ENCODE measurements around the gene RSF1.
"Not testable (repeated sequence)": the region's sequence is repeated elsewhere in the genome, so short reads cannot be mapped to it uniquely, and the experiment has no call there.

RSF1 gene

GRCh38 chr11:77854838-77855237 lies 34.3 kb upstream of the RSF1 start:
- in situ Hi-C loops (cut with HindIII; ENCODE audit: low pct_ligation_motif_present, low sequenced_read_pairs) = no loop called here
- H3K36me3 ChIP-seq (replicated peaks) = peaks cover 15% of the 10 kb centered on the region
- no peak overlapping the region for H3K27ac ChIP-seq
- H3K27me3 ChIP-seq (replicated peaks) = no peaks in the 10 kb centered on the region
- no peak for DNase-seq
- H3K4me3 ChIP-seq (ENCODE audit: low read depth, low read length) = no peak overlapping the region
- no peak for TF ChIP-seq CTCF (IDR thresholded peaks at IDR 0.05; ENCODE audit: low read depth, low read length, missing control alignments)

GRCh38 chr11:77851503-77851902 lies 31.0 kb upstream of the RSF1 start:
- in situ Hi-C loops (cut with HindIII; ENCODE audit: low pct_ligation_motif_present, low sequenced_read_pairs) = no loop called here
- no peak overlapping the region for H3K4me3 ChIP-seq (ENCODE audit: low read depth, low read length)
- TF ChIP-seq CTCF (IDR thresholded peaks at IDR 0.05; ENCODE audit: low read depth, low read length, missing control alignments) = no peak
- no peak for DNase-seq
- peaks cover 8% of the 10 kb centered on the region for H3K36me3 ChIP-seq (replicated peaks)
- no peak overlapping the region for H3K27ac ChIP-seq
- H3K27me3 ChIP-seq (replicated peaks) = no peaks in the 10 kb centered on the region

GRCh38 chr11:77843700-77844099 lies 23.2 kb upstream of the RSF1 start:
- H3K27ac ChIP-seq; H3K36me3 ChIP-seq (replicated peaks); DNase-seq; H3K27me3 ChIP-seq (replicated peaks); H3K4me3 ChIP-seq (ENCODE audit: low read depth, low read length); in situ Hi-C loops (cut with HindIII; ENCODE audit: low pct_ligation_motif_present, low sequenced_read_pairs): not testable (repeated sequence)

- no peak overlapping the region for H3K4me3 ChIP-seq (ENCODE audit: low read depth, low read length)
- no peak overlapping the region for H3K27ac ChIP-seq
- DNase-seq = peak; percentile 26
- H3K36me3 ChIP-seq (replicated peaks) = peaks cover 6% of the 10 kb centered on the region
- H3K27me3 ChIP-seq (replicated peaks) = no peaks in the 10 kb centered on the region
- no peak for TF ChIP-seq CTCF (IDR thresholded peaks at IDR 0.05; ENCODE audit: low read depth, low read length, missing control alignments)
- in situ Hi-C loops (cut with HindIII; ENCODE audit: low pct_ligation_motif_present, low sequenced_read_pairs) = no loop called here
Observed at GRCh38 chr11:77842441-77843121, 22.1 kb upstream of the RSF1 start.

GRCh38 chr11:77833302-77833701 lies 12.8 kb upstream of the RSF1 start:
- no peak overlapping the region for H3K27ac ChIP-seq
- no peak overlapping the region for H3K4me3 ChIP-seq (ENCODE audit: low read depth, low read length)
- no peak for TF ChIP-seq CTCF (IDR thresholded peaks at IDR 0.05; ENCODE audit: low read depth, low read length, missing control alignments)

GRCh38 chr11:77828926-77829325 lies 8.4 kb upstream of the RSF1 start:
- Histone ChIP-seq H3K27ac (no peak overlapping the region), H3K27me3 (replicated peaks) (no peaks in the 10 kb centered on the region), H3K36me3 (replicated peaks) (no peaks in the 10 kb centered on the region), H3K4me3 (ENCODE audit: low read depth, low read length) (no peak overlapping the region)
- in situ Hi-C loops (cut with HindIII; ENCODE audit: low pct_ligation_motif_present, low sequenced_read_pairs) = no loop called here
- DNase-seq = no peak
- no peak for TF ChIP-seq CTCF (IDR thresholded peaks at IDR 0.05; ENCODE audit: low read depth, low read length, missing control alignments)

More at GRCh38 chr11:77833302-77833701, 12.8 kb upstream of the RSF1 start:
- Histone ChIP-seq H3K36me3 (replicated peaks) (no peaks in the 10 kb centered on the region), H3K27me3 (replicated peaks) (no peaks in the 10 kb centered on the region)
- DNase-seq = no peak
- in situ Hi-C loops (cut with HindIII; ENCODE audit: low pct_ligation_motif_present, low sequenced_read_pairs) = no loop called here
